KMS-11 (cell line): ENCODE data around the gene TXNRD2.

ENCODE experiments used
- H2AFZ ChIP-seq: fragments of 200-600 bp; sonication (generic); 2 replicates; pipeline ENCODE4 v1.6.1; 2016; ENCODE audit warnings: antibody characterized with exemption, mixed run types, low read depth
- H3K27ac ChIP-seq: fragments of 200-600 bp; sonication (generic); 2 replicates; pipeline ENCODE4 v1.6.1; 2016; ENCODE audit warnings: mild to moderate bottlenecking, mixed run types
- H3K27me3 ChIP-seq: fragments of 200-600 bp; sonication (generic); 2 replicates; pipeline ENCODE4 v1.6.1; 2017; ENCODE audit warnings: mild to moderate bottlenecking, low read depth, mixed run types, moderate library complexity; ENCODE audit not compliant: insufficient read depth
- H3K36me3 ChIP-seq: fragments of 200-600 bp; sonication (generic); 2 replicates; pipeline ENCODE4 v1.6.1; 2017; ENCODE audit warnings: mild to moderate bottlenecking, mixed run types; ENCODE audit not compliant: insufficient read depth
- H3K4me1 ChIP-seq: fragments of 200-600 bp; sonication (generic); 2 replicates; pipeline ENCODE4 v1.6.1; 2016; ENCODE audit warnings: mild to moderate bottlenecking, low read depth, mixed run types; ENCODE audit not compliant: poor library complexity, severe bottlenecking
- H3K4me2 ChIP-seq: fragments of 200-600 bp; sonication (generic); 2 replicates; pipeline ENCODE4 v1.7.0; 2016; ENCODE audit warnings: mild to moderate bottlenecking, mixed run types
- H3K4me3 ChIP-seq: fragments of 200-600 bp; sonication (generic); IDR thresholded peaks from 2 replicates; pipeline ENCODE4 v1.6.1; 2017; ENCODE audit warnings: low read depth, low read length, mixed read lengths; ENCODE audit not compliant: insufficient read depth
- H3K79me2 ChIP-seq: fragments of 200-600 bp; sonication (generic); 2 replicates; pipeline ENCODE4 v1.6.1; 2016; ENCODE audit warnings: low read depth, mixed run types; ENCODE audit not compliant: insufficient read depth
- H3K9ac ChIP-seq: fragments of 200-600 bp; sonication (generic); 2 replicates; pipeline ENCODE4 v1.6.1; 2016; ENCODE audit warnings: mild to moderate bottlenecking, mixed run types
- H4K20me1 ChIP-seq: fragments of 200-600 bp; sonication (generic); 2 replicates; pipeline ENCODE4 v1.6.1; 2016; ENCODE audit warnings: mild to moderate bottlenecking, mixed run types; ENCODE audit not compliant: insufficient read depth
- TF ChIP-seq, protein P1 (sequence below): fragments of 200-600 bp; sonication (generic); conservative IDR thresholded peaks from 2 replicates; pipeline ENCODE4 v1.6.1; 2017; ENCODE audit warnings: low read depth, mild to moderate bottlenecking, antibody characterized with exemption, low read length, moderate library complexity, mixed read lengths

Gene TXNRD2

DNA sequence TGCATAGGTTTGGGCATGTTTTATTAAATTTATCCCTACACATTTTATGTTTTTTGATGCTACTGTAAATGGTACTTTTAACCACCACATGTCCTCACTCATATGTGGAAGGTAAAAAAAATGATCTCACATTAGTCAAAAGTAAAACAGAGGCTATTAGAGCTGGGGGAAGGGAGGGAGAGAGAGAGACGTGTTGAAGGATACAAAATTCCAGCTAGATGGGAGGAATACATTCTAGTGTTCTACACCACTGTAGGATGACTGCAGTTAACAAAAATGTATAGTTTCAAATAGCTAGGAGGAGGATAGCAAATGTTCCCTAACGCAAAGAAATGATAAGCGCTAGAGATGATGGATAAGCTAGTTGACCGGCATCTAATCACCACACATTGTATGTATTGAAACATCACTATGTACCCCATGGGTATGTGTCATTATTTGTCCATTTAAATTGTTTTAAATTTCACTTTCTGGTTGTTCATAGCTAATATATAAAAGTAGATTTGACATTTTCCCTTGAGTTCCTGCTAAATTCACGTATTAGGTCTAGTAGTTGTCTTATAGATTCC is 77.0 kb downstream of the TXNRD2 start:
- Histone ChIP-seq H3K27ac (no peak overlapping the region), H3K4me3 (no peak overlapping the region), H3K4me1 (no peaks in the 10 kb centered on the region), H3K79me2 (no peaks in the 10 kb centered on the region), H3K27me3 (no peaks in the 10 kb centered on the region), H3K9ac (no peak overlapping the region), H2AFZ (no peak overlapping the region), H4K20me1 (no peaks in the 10 kb centered on the region), H3K36me3 (no peaks in the 10 kb centered on the region), H3K4me2 (no peak overlapping the region)
- TF ChIP-seq, protein P1, sequence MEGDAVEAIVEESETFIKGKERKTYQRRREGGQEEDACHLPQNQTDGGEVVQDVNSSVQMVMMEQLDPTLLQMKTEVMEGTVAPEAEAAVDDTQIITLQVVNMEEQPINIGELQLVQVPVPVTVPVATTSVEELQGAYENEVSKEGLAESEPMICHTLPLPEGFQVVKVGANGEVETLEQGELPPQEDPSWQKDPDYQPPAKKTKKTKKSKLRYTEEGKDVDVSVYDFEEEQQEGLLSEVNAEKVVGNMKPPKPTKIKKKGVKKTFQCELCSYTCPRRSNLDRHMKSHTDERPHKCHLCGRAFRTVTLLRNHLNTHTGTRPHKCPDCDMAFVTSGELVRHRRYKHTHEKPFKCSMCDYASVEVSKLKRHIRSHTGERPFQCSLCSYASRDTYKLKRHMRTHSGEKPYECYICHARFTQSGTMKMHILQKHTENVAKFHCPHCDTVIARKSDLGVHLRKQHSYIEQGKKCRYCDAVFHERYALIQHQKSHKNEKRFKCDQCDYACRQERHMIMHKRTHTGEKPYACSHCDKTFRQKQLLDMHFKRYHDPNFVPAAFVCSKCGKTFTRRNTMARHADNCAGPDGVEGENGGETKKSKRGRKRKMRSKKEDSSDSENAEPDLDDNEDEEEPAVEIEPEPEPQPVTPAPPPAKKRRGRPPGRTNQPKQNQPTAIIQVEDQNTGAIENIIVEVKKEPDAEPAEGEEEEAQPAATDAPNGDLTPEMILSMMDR, result no peak

DNA sequence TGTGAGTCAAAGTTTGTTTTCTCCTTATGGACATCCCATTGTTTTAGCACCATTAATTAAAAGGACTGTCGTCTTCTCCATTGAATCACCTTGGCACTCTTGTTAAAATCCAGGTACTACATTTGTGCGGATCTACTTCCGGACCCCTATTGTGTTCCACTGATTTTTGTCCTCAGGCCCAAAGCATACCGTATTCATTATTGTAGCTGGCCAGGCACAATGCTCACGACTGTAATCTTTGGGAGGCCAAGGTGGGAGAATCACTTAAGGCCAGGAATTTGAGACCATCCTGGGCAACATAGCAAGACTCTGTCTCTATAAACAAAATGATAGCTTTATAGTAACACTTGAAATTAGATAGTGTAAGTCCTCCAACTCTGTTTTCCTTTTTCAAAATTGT is 78.0 kb downstream of the TXNRD2 start:
- Histone ChIP-seq H3K9ac (no peak overlapping the region), H3K79me2 (no peaks in the 10 kb centered on the region), H4K20me1 (no peaks in the 10 kb centered on the region), H3K4me3 (no peak overlapping the region), H3K4me1 (no peaks in the 10 kb centered on the region), H2AFZ (no peak overlapping the region), H3K36me3 (no peaks in the 10 kb centered on the region), H3K27ac (no peak overlapping the region), H3K4me2 (no peak overlapping the region), H3K27me3 (no peaks in the 10 kb centered on the region)
- TF ChIP-seq, protein P1, result no peak

DNA sequence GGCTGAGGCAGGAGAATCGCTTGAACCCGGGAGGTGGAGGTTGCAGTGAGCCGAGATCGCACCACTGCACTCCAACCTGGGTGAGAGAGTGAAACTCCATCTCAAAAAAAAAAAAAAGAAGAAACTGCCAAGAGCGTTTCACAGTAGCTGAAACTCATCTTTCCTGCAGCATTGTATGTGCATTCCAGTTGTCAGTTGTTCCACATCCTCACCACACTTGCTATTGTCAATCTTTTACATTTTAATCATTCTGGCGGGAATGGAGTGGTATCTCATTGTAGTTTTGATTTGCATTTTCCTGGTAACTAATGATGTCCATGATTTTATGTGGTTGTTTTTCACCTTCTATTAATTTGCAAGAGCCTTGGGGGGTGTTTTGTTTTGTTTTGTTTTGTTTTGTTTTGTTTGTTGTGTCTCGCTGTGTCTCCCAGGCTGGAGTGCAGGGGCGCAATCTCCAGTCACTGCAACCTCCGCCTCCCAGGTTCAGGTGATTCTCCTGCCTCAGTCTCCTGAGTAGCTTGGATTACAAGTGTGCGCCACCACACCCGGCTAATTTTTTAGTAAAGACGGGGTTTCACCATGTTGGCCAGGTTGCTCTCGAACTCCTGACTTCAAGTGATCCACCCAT is 78.9 kb downstream of the TXNRD2 start:
- Histone ChIP-seq H3K36me3 (no peaks in the 10 kb centered on the region), H3K4me2 (no peak overlapping the region), H2AFZ (no peak overlapping the region), H3K27me3 (no peaks in the 10 kb centered on the region), H3K79me2 (no peaks in the 10 kb centered on the region), H3K9ac (no peak overlapping the region), H3K4me1 (no peaks in the 10 kb centered on the region), H4K20me1 (no peaks in the 10 kb centered on the region), H3K4me3 (no peak overlapping the region), H3K27ac (no peak overlapping the region)
- TF ChIP-seq, protein P1, result no peak

DNA sequence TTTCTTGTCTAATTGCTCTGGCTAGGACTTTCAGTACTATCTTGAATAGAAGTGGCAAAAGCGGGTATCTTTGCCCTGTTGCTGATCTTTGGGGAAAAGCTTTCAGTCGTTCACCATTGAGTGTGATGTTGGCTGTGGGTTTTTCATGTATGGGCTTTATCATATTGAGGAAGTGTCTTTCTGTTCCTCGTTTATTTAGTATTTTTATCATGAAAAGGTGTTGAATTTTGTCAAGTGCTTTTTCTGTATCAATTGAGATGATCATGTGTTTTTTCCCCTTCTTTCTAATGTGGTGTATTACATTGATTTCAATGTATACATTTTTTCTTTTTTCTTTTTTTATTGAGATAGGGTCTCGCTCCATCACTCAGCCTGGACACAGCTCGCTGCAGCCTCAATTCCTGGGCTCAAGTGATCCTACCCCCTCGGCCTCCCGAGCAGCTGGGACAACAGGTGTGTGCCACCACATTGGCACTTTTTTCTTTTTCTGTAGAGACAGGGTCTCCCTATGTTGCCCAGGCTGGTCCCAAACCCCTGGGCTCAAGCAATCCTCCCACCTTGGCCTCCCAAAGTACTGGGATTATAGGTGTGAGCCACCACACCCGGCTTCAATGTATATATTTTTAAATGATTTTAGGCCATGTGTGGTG is 81.6 kb downstream of the TXNRD2 start:
- Histone ChIP-seq H3K4me3 (no peak overlapping the region), H3K27ac (no peak overlapping the region), H2AFZ (no peak overlapping the region), H3K27me3 (no peaks in the 10 kb centered on the region), H3K9ac (no peak overlapping the region), H3K79me2 (peaks cover 20% of the 10 kb centered on the region; the same call in 1 of the 2 replicates), H3K36me3 (no peaks in the 10 kb centered on the region), H4K20me1 (no peaks in the 10 kb centered on the region), H3K4me2 (no peak overlapping the region), H3K4me1 (peaks cover 10% of the 10 kb centered on the region)
- TF ChIP-seq, protein P1, result no peak
